ENCODE results near the gene CX3CL1. TPM values are rescaled to one million over a fixed set of nuclear protein-coding genes. Genes with fewer than 3 reads are reported as not detected.

The CX3CL1 gene
- polyA plus RNA-seq, 1 donor (not counting 4 experiments of a cell fraction or from before 2014, with no cell fraction given): 0.47 TPM

GRCh38 chr16:57426356-57426755, 54.1 kb downstream of the CX3CL1 start:
- FAIRE-seq: no peak
- H3K36me3 ChIP-seq (ENCODE audit: control insufficient read depth in 2 of 2, extremely low read depth in 1 of 2, insufficient read depth in 2 of 2, low read length in 2 of 2): peaks cover 22 to 29% of the 10 kb centered on the region in 2 experiments

GRCh38 chr16:57427307-57427706, 55.0 kb downstream of the CX3CL1 start:
- peaks cover 26 to 32% of the 10 kb centered on the region in 2 experiments for H3K36me3 ChIP-seq (ENCODE audit: control insufficient read depth in 2 of 2, extremely low read depth in 1 of 2, insufficient read depth in 2 of 2, low read length in 2 of 2)
- TF ChIP-seq CTCF (optimal IDR thresholded peaks at IDR 0.05 in 1 of 3, IDR thresholded peaks at IDR 0.05 in 1 of 3, conservative IDR thresholded peaks at IDR 0.05 in 1 of 3; ENCODE audit: extremely low read depth in 1 of 3, insufficient read depth in 2 of 3, low read length in 3 of 3) (no peak), EZH2 (IDR thresholded peaks at IDR 0.05; ENCODE audit: low read length) (no peak)
- FAIRE-seq (no peak), DNase-seq (ENCODE audit: low read depth, low spot score) (no peak)
- H4K20me1 ChIP-seq (ENCODE audit: control insufficient read depth, extremely low read depth, insufficient read depth, low read length): no peaks in the 10 kb centered on the region
- H3K79me2 ChIP-seq (ENCODE audit: control insufficient read depth, insufficient read depth, low read length): no peaks in the 10 kb centered on the region
- dilution Hi-C loops (cut with MboI; ENCODE audit: extremely low pct_ligation_motif_present, low sequenced_read_pairs): no loop called here
- H3K9me1 ChIP-seq (ENCODE audit: control insufficient read depth, extremely low read depth, insufficient read depth, low read length): no peaks in the 10 kb centered on the region
- no peak overlapping the region for H2AFZ ChIP-seq (ENCODE audit: control insufficient read depth, low read length)
- no peak overlapping the region for H3K9ac ChIP-seq (ENCODE audit: control insufficient read depth, extremely low read depth, insufficient read depth, low read length)
- no peak overlapping the region for H3K27ac ChIP-seq (ENCODE audit: control insufficient read depth, insufficient read depth, low read length)
- peaks cover under 1% of the 10 kb centered on the region for H3K4me1 ChIP-seq (ENCODE audit: control insufficient read depth, extremely low read depth, insufficient read depth, low read length)
- no peak overlapping the region for H3K4me3 ChIP-seq (ENCODE audit: control insufficient read depth in 2 of 3, extremely low read depth in 1 of 3, insufficient read depth in 2 of 3, low read depth in 1 of 3, low read length in 3 of 3)
- H3K9me3 ChIP-seq (ENCODE audit: control insufficient read depth, low read depth, low read length): no peaks in the 10 kb centered on the region
- H3K27me3 ChIP-seq (ENCODE audit: control insufficient read depth, extremely low read depth, insufficient read depth, low read length): no peaks in the 10 kb centered on the region
- H3K4me2 ChIP-seq (ENCODE audit: control insufficient read depth, extremely low read depth, insufficient read depth, low read depth, low read length): no peak overlapping the region

More at GRCh38 chr16:57426356-57426755, 54.1 kb downstream of the CX3CL1 start:
- no peak overlapping the region for H3K27ac ChIP-seq (ENCODE audit: control insufficient read depth, insufficient read depth, low read length)
- no peak overlapping the region for H3K9ac ChIP-seq (ENCODE audit: control insufficient read depth, extremely low read depth, insufficient read depth, low read length)
- H3K9me3 ChIP-seq (ENCODE audit: control insufficient read depth, low read depth, low read length): no peaks in the 10 kb centered on the region
- dilution Hi-C loops (cut with MboI; ENCODE audit: extremely low pct_ligation_motif_present, low sequenced_read_pairs): no loop called here
- peaks cover 4% of the 10 kb centered on the region for H3K4me1 ChIP-seq (ENCODE audit: control insufficient read depth, extremely low read depth, insufficient read depth, low read length)
- H3K4me3 ChIP-seq (ENCODE audit: control insufficient read depth in 2 of 3, extremely low read depth in 1 of 3, insufficient read depth in 2 of 3, low read depth in 1 of 3, low read length in 3 of 3): no peak overlapping the region
- DNase-seq (ENCODE audit: low read depth, low spot score): no peak
- H4K20me1 ChIP-seq (ENCODE audit: control insufficient read depth, extremely low read depth, insufficient read depth, low read length): no peaks in the 10 kb centered on the region
- no peaks in the 10 kb centered on the region for H3K79me2 ChIP-seq (ENCODE audit: control insufficient read depth, insufficient read depth, low read length)
- no peak overlapping the region for H3K4me2 ChIP-seq (ENCODE audit: control insufficient read depth, extremely low read depth, insufficient read depth, low read depth, low read length)
- H2AFZ ChIP-seq (ENCODE audit: control insufficient read depth, low read length): no peak overlapping the region
- no peaks in the 10 kb centered on the region for H3K27me3 ChIP-seq (ENCODE audit: control insufficient read depth, extremely low read depth, insufficient read depth, low read length)
- TF ChIP-seq EZH2 (IDR thresholded peaks at IDR 0.05; ENCODE audit: low read length): no peak
- H3K9me1 ChIP-seq (ENCODE audit: control insufficient read depth, extremely low read depth, insufficient read depth, low read length): no peaks in the 10 kb centered on the region

- no peaks in the 10 kb centered on the region for H3K4me1 ChIP-seq (ENCODE audit: control insufficient read depth, extremely low read depth, insufficient read depth, low read length)
- H3K27ac ChIP-seq (ENCODE audit: control insufficient read depth, insufficient read depth, low read length): no peak overlapping the region
- no peak overlapping the region for H3K4me2 ChIP-seq (ENCODE audit: control insufficient read depth, extremely low read depth, insufficient read depth, low read depth, low read length)
- H3K27me3 ChIP-seq (ENCODE audit: control insufficient read depth, extremely low read depth, insufficient read depth, low read length): no peaks in the 10 kb centered on the region
- dilution Hi-C loops (cut with MboI; ENCODE audit: extremely low pct_ligation_motif_present, low sequenced_read_pairs): no loop called here
- no peak overlapping the region for H2AFZ ChIP-seq (ENCODE audit: control insufficient read depth, low read length)
- no peak for DNase-seq (ENCODE audit: low read depth, low spot score)
- TF ChIP-seq EZH2 (IDR thresholded peaks at IDR 0.05; ENCODE audit: low read length) (no peak), CTCF (optimal IDR thresholded peaks at IDR 0.05 in 1 of 3, IDR thresholded peaks at IDR 0.05 in 1 of 3, conservative IDR thresholded peaks at IDR 0.05 in 1 of 3; ENCODE audit: extremely low read depth in 1 of 3, insufficient read depth in 2 of 3, low read length in 3 of 3) (no peak)
- H3K9me3 ChIP-seq (ENCODE audit: control insufficient read depth, low read depth, low read length): no peaks in the 10 kb centered on the region
- H3K79me2 ChIP-seq (ENCODE audit: control insufficient read depth, insufficient read depth, low read length): no peaks in the 10 kb centered on the region
- no peak for FAIRE-seq
- no peaks in the 10 kb centered on the region for H3K9me1 ChIP-seq (ENCODE audit: control insufficient read depth, extremely low read depth, insufficient read depth, low read length)
- no peaks in the 10 kb centered on the region for H4K20me1 ChIP-seq (ENCODE audit: control insufficient read depth, extremely low read depth, insufficient read depth, low read length)
- H3K36me3 ChIP-seq (ENCODE audit: control insufficient read depth in 2 of 2, extremely low read depth in 1 of 2, insufficient read depth in 2 of 2, low read length in 2 of 2): peaks cover 30 to 33% of the 10 kb centered on the region in 2 experiments
- H3K9ac ChIP-seq (ENCODE audit: control insufficient read depth, extremely low read depth, insufficient read depth, low read length): no peak overlapping the region
- no peak overlapping the region for H3K4me3 ChIP-seq (ENCODE audit: control insufficient read depth in 2 of 3, extremely low read depth in 1 of 3, insufficient read depth in 2 of 3, low read depth in 1 of 3, low read length in 3 of 3)
Measured at GRCh38 chr16:57427824-57428223, 55.5 kb downstream of the CX3CL1 start.

All from keratinocyte (primary cell).